ENCODE measurements around the gene POLR3GL.
"Not testable (repeated sequence)": the region's sequence is repeated elsewhere in the genome, so short reads cannot be mapped to it uniquely, and the experiment has no call there.

The POLR3GL gene

GRCh38 chr1:146021622-146022402 is 57.3 kb downstream of the POLR3GL start, which contains the start of gene HJV:
HJV (minus strand) TSS chr1:146021735; CDS start chr1:146020231, 1,504 bp downstream.
- DNase-seq = no peak

GRCh38 chr1:146022403-146023127 is 58.1 kb downstream of the POLR3GL start:
- DNase-seq = no peak

- not testable (repeated sequence) for DNase-seq
Measured at GRCh38 chr1:146025787-146026495, 61.5 kb downstream of the POLR3GL start.

GRCh38 chr1:146026650-146027049 is 62.2 kb downstream of the POLR3GL start:
- not testable (repeated sequence) for DNase-seq
